Measurements from ENCODE around the gene OGFOD2.

The OGFOD2 gene

DNA sequence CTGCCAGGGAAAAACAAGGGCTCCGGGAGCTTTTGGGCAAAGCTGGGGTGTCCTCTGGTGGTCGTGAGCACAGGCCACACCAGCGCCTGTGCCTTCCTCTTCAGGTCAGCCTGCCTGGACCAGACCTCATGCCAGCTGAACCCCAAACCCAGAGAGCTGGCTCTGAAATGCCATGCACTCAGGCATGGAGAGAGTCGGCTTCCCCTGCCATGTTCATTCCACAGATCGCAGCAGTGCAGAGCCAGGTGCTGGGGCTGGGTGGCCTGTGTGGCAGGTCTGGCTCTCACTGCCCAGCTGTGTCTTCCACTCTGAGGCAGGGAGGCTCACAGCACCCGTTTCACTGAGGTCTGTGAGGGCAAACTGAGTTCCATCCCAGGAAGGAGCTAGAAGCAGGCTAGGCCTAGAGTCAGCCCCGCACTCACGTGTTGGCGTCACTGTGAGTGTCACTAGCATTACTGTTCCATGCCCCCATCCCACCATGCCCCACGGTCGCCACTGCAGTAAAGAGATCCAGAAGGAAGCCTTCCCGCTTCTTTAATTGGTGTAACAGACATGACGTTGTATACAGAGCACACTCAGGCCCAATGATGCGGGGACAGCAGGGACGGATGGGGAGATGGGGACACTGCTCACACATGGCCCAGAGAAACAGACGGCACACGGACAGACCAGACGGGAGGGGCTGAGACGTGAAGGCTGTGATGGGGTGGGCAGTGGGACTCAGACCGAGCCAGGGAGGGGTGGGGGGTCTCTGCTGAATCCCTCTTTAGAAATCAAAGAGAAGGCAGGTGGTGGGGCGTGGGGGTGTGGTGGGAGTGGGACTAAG, 8.1 kb downstream of the OGFOD2 start:
- TF ChIP-seq, protein P1, sequence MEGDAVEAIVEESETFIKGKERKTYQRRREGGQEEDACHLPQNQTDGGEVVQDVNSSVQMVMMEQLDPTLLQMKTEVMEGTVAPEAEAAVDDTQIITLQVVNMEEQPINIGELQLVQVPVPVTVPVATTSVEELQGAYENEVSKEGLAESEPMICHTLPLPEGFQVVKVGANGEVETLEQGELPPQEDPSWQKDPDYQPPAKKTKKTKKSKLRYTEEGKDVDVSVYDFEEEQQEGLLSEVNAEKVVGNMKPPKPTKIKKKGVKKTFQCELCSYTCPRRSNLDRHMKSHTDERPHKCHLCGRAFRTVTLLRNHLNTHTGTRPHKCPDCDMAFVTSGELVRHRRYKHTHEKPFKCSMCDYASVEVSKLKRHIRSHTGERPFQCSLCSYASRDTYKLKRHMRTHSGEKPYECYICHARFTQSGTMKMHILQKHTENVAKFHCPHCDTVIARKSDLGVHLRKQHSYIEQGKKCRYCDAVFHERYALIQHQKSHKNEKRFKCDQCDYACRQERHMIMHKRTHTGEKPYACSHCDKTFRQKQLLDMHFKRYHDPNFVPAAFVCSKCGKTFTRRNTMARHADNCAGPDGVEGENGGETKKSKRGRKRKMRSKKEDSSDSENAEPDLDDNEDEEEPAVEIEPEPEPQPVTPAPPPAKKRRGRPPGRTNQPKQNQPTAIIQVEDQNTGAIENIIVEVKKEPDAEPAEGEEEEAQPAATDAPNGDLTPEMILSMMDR (IDR thresholded peaks at IDR 0.05; ENCODE audit: insufficient read depth, low read length, poor library complexity, severe bottlenecking), result no peak
- Histone ChIP-seq H3K4me3 (replicated peaks; ENCODE audit: low read depth, low read length) (no peak overlapping the region), H3K36me3 (ENCODE audit: control insufficient read depth, insufficient read depth, low read length) (peaks cover 8% of the 10 kb centered on the region), H3K27me3 (replicated peaks; ENCODE audit: control insufficient read depth, insufficient read depth, low read length) (no peaks in the 10 kb centered on the region)
- DNase-seq (ENCODE audit: extremely low read depth, insufficient read length), result no peak

DNA sequence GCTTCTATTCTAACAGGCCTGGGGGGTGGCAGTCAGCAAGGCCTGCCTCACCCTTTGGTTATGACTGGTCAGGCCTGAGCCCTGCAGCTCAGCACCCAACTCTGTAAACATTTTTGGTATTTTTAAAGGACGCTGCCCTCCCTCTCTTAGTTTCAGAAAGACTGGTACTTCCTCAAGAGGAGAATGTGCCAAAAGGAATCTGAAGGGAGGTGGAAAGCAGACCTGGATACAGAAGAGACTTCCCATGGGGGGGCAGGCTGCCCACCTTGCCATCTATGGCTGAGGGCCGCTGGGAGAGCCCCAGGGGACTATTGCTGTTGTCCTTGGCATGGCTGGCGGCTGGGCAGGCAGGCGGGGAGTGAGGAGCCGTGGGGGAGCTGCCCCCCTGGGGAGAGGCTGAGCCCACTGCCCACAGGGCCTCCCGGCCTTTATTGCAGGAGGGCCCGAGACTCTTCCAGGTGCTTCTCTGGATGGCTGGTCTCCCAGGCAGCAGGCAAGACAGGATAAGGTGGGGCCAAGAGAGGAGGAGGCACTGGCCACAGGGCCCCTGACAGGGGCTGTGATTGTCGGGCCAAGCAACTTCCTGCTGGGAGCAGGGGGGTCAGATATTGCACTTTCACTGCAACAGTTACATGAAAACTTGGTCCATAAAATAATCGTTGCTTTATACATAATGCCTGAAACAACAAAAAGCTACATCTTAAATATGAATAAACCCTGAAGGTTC, 8.9 kb downstream of the OGFOD2 start:
- Histone ChIP-seq H3K36me3 (ENCODE audit: control insufficient read depth, insufficient read depth, low read length) (peaks cover 8% of the 10 kb centered on the region), H3K4me3 (replicated peaks; ENCODE audit: low read depth, low read length) (no peak overlapping the region), H3K27me3 (replicated peaks; ENCODE audit: control insufficient read depth, insufficient read depth, low read length) (no peaks in the 10 kb centered on the region; the same call in 1 of the 2 replicates)
- TF ChIP-seq, protein P1 (IDR thresholded peaks at IDR 0.05; ENCODE audit: insufficient read depth, low read length, poor library complexity, severe bottlenecking), result no peak
- DNase-seq (ENCODE audit: extremely low read depth, insufficient read length), result no peak

DNA sequence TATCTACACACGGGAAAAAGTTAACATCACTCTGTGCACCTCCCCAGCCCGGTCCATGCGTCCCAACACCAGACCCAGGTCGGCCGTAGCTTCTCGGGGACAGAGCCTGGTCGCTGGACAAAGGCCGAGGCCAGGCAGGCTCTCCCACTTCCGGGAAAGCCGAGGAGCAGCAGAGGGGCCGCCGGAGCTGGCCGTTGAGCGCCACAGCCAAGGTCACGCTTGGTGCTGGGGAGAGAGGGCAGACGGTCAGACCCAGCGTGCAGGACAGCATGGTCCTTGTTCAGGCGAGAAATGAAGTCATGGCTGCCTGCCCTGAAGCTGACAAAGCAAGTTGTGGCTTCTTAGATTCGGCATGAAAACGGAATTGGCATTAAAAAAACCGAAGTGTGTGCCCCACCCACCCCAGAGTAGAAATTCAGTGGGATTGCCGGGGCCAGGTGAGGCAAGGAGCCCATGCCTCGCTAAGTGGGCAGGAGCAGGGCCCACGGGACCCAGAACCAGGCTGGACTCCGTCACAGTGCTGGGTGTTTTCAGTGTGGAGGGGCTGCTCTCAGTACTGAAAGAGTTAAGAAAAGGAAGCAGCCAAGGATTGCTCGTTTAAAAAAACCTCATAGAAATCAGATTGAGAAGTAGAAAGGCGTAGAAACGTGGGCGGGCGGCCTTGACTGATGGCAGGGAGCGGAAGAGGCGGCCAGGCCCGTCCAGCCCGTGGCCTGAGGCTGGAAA, 9.7 kb downstream of the OGFOD2 start:
- H3K4me3 ChIP-seq (replicated peaks; ENCODE audit: low read depth, low read length), result no peak overlapping the region
- peaks cover 8% of the 10 kb centered on the region for H3K36me3 ChIP-seq (ENCODE audit: control insufficient read depth, insufficient read depth, low read length)
- TF ChIP-seq, protein P1 (IDR thresholded peaks at IDR 0.05; ENCODE audit: insufficient read depth, low read length, poor library complexity, severe bottlenecking), result no peak
- no peaks in the 10 kb centered on the region; the same call in 1 of the 2 replicates for H3K27me3 ChIP-seq (replicated peaks; ENCODE audit: control insufficient read depth, insufficient read depth, low read length)
- DNase-seq (ENCODE audit: extremely low read depth, insufficient read length), result no peak

DNA sequence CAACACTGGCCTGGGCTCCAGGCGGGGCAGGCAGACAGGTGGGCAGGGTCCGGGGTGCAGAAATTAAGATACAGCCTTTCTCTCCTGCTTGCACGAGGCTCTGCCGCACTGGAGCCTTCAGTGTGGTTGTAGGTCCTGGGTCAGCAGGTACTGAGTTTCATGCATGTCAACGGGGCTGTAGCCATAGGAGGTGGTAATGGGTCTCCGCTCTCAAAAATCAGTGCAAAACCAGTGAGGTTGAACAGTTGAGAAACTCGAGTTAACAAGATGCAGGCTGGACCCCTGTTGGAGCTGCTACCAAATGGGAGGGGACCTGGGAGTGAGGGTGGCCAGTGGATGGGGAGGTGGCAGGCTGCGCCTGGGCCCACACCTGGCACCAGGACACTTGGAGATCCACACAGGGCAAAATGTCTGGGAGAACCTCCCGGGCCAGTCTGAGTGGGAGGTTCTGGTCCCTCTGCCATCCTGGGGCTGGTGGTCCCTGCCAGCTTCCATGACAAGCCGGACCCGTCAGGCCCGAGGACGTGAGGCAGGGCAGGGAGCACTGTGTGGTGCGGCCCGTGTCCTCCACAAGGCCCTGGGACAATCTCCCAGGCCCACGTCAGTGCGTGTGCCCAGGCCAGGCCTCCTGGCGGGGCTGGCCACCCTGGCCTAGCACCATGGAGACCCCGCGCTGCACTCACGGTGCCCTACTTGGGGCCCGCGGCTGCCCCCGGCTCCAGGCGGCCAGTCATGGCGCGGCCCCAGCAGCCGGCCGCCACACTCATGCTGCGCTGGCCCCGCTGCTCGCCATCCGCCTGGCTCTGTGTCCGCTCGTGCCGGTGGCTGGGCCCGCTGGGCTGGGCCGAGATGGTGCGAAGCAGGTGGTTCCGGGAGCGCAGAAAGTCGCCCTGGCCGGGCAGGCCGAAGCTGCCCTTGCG, 10.6 kb downstream of the OGFOD2 start:
- DNase-seq (ENCODE audit: extremely low read depth, insufficient read length), result no peak
- Histone ChIP-seq H3K27me3 (replicated peaks; ENCODE audit: control insufficient read depth, insufficient read depth, low read length) (no peaks in the 10 kb centered on the region; the same call in 1 of the 2 replicates), H3K4me3 (replicated peaks; ENCODE audit: low read depth, low read length) (no peak overlapping the region), H3K36me3 (ENCODE audit: control insufficient read depth, insufficient read depth, low read length) (peaks cover 8% of the 10 kb centered on the region)
- TF ChIP-seq, protein P1 (IDR thresholded peaks at IDR 0.05; ENCODE audit: insufficient read depth, low read length, poor library complexity, severe bottlenecking), result no peak

Measured in GM06990 (cell line).